Head of caudate nucleus (tissue), 42 donors: ENCODE measurements around the gene TMEM229B.

Source experiments
- DNase-seq, 42 donors: peaks; one replicate each; pipeline versions ENCODE4 v3.0.0 to v3.0.0-alpha.2; 2020 to 2021; ENCODE audit warnings: mixed read lengths in 7 of 42
- intact Hi-C: fragments of 100-400 bp; cut with DNase I; formaldehyde crosslinking; loops from one replicate; pipeline ENCODE4 v1.15.0; 2022

Gene TMEM229B

GRCh38 chr14:67487937-67488893 is at the start of gene TMEM229B:
TMEM229B (minus strand) TSS chr14:67488721; CDS start chr14:67473923, 14,798 bp downstream.
- peak in 36 of 42 donors; percentile 6 to 58 (median 34) for DNase-seq
- intact Hi-C loops: no loop called here

- peak in 2 of 42 donors; percentile 15 to 24 for DNase-seq
- intact Hi-C loops: no loop called here
Observed at GRCh38 chr14:67537736-67538135, 49.2 kb upstream of the TMEM229B start.

GRCh38 chr14:67536087-67536486 is 47.6 kb upstream of the TMEM229B start:
- DNase-seq: peak in 9 of 42 donors; percentile 40 to 75 (median 50)
- intact Hi-C loops: no loop called here

GRCh38 chr14:67533754-67534085 is 45.2 kb upstream of the TMEM229B start:
- intact Hi-C loops: no loop called here
- DNase-seq: peak in 5 of 42 donors; percentile 25 to 53 (median 48)

- intact Hi-C loops: no loop called here
- peak; percentile 83 to 97 (median 93) for DNase-seq
Observed at GRCh38 chr14:67532998-67533753, 44.7 kb upstream of the TMEM229B start, which contains the start of gene PLEKHH1. PLEKHH1 (plus strand) TSS chr14:67533290; CDS start chr14:67541868, 8,578 bp downstream.

GRCh38 chr14:67532606-67532997 is 44.1 kb upstream of the TMEM229B start:
- intact Hi-C loops: no loop called here
- DNase-seq: no peak

GRCh38 chr14:67529947-67530935 is 41.7 kb upstream of the TMEM229B start:
- intact Hi-C loops: no loop called here
- DNase-seq: no peak

- intact Hi-C loops: no loop called here
Observed at GRCh38 chr14:67528276-67528675, 39.8 kb upstream of the TMEM229B start.

GRCh38 chr14:67527756-67528155 is 39.2 kb upstream of the TMEM229B start:
- intact Hi-C loops: loop anchor here (2.0 kb wide), 1 partner anchor 43 kb away; no protein-coding TSS in a partner anchor
- DNase-seq: no peak

More at GRCh38 chr14:67528276-67528675, 39.8 kb upstream of the TMEM229B start:
- DNase-seq: no peak

GRCh38 chr14:67526676-67527459 is 38.3 kb upstream of the TMEM229B start:
- peak in 39 of 42 donors; percentile 41 to 89 (median 68) for DNase-seq
- intact Hi-C loops: loop anchor here (2.0 kb wide), 1 partner anchor 44 kb away; no protein-coding TSS in a partner anchor

- no peak for DNase-seq
- intact Hi-C loops: loop anchor here (2.0 kb wide), 1 partner anchor 45 kb away; no protein-coding TSS in a partner anchor
Observed at GRCh38 chr14:67526181-67526580, 37.7 kb upstream of the TMEM229B start.

GRCh38 chr14:67525389-67525788 is 36.9 kb upstream of the TMEM229B start:
- no peak for DNase-seq
- intact Hi-C loops: no loop called here

GRCh38 chr14:67524634-67524963 is 36.1 kb upstream of the TMEM229B start:
- intact Hi-C loops: no loop called here
- DNase-seq: no peak

- intact Hi-C loops: no loop called here
- DNase-seq: no peak
Observed at GRCh38 chr14:67523764-67524633, 35.5 kb upstream of the TMEM229B start.

- intact Hi-C loops: no loop called here
- DNase-seq: peak in 12 of 42 donors; percentile 28 to 75 (median 52)
Observed at GRCh38 chr14:67522270-67522669, 33.7 kb upstream of the TMEM229B start.

- intact Hi-C loops: no loop called here
- no peak for DNase-seq
Observed at GRCh38 chr14:67520482-67520881, 32.0 kb upstream of the TMEM229B start.

GRCh38 chr14:67519406-67519805 is 30.9 kb upstream of the TMEM229B start:
- no peak for DNase-seq
- intact Hi-C loops: loop anchor here (10.0 kb wide), 2 partner anchors 85 to 145 kb away; no protein-coding TSS in a partner anchor
